B cell (primary cell): Measurements from ENCODE around the gene ASB8. TPM values are rescaled to one million over a fixed set of nuclear protein-coding genes. Genes with fewer than 3 reads are reported as not detected.

Experiments
- ATAC-seq: fragments of 200-7000 bp; cut with Tn5 transposase; one replicate; pipeline ENCODE4 v1.10.0; 2021; ENCODE audit warnings: low read depth, mild to moderate bottlenecking, moderate number of reproducible peaks, moderate library complexity
- CTCF ChIA-PET: fragments of 350-600 bp; sonication (Branson Sonifier 250); formaldehyde crosslinking; loops from one replicate; lab custom pipeline; 2021; ENCODE audit warnings: antibody characterized with exemption, inconsistent platforms; lab: Charles Lee
- POLR2A ChIA-PET: fragments of 350-600 bp; sonication (Branson Sonifier 250); formaldehyde crosslinking; loops from one replicate; lab custom pipeline; 2021; ENCODE audit warnings: antibody characterized with exemption; lab: Charles Lee
- DNase-seq: peaks from one replicate; pipeline ENCODE4 v3.0.0; 2013
- H2AFZ ChIP-seq: 2 replicates; pipeline ENCODE4 v1.6.1; 2012; ENCODE audit warnings: mild to moderate bottlenecking, low read depth, low read length; ENCODE audit not compliant: insufficient read depth, poor library complexity, severe bottlenecking
- H3K27ac ChIP-seq, 2 donors: 1 replicate in 1 of 2; 2 replicates in 1 of 2; pipeline ENCODE4 v1.5.1; 2012 to 2013; ENCODE audit warnings: low read length in 2 of 2, mild to moderate bottlenecking in 2 of 2, moderate library complexity in 1 of 2
- H3K27me3 ChIP-seq, 4 experiments: fragments of 200-600 bp in 1 of 4; sonication (generic) in 1 of 4; replicated peaks in 1 of 4; 1 replicate in 2 of 4; 2 replicates in 2 of 4; pipeline versions ENCODE4 v1.6.1 to v1.7.0; 2013 to 2016; ENCODE audit warnings: low read length in 3 of 4, mild to moderate bottlenecking in 2 of 4, mixed read lengths in 1 of 4, moderate library complexity in 1 of 4; ENCODE audit not compliant: insufficient read depth in 4 of 4, control insufficient read depth in 3 of 4; ENCODE audit errors: control extremely low read depth in 1 of 4
- H3K36me3 ChIP-seq, 2 experiments: replicated peaks in 1 of 2; 1 replicate in 1 of 2; 2 replicates in 1 of 2; pipeline versions ENCODE4 v1.6.1 to v1.7.1; 2013; ENCODE audit warnings: low read length in 1 of 2; ENCODE audit not compliant: insufficient read depth in 2 of 2, control insufficient read depth in 1 of 2; ENCODE audit errors: control extremely low read depth in 1 of 2, extremely low read depth in 1 of 2
- H3K4me1 ChIP-seq, 2 donors: fragments of 200-600 bp in 1 of 2; sonication (generic) in 1 of 2; 1 replicate in 1 of 2; 2 replicates in 1 of 2; pipeline versions ENCODE4 v1.5.1 to v1.6.1; 2013 to 2017; ENCODE audit warnings: low read length in 2 of 2; ENCODE audit not compliant: control insufficient read depth in 2 of 2, insufficient read depth in 2 of 2
- H3K4me2 ChIP-seq: replicated peaks from 2 replicates; pipeline ENCODE3; 2012; ENCODE audit warnings: mild to moderate bottlenecking, low read depth, low read length; ENCODE audit not compliant: poor library complexity, severe bottlenecking
- H3K4me3 ChIP-seq, 5 experiments: fragments of 200-600 bp in 1 of 5; sonication (generic) in 1 of 5; 1 replicate in 3 of 5; 2 replicates in 2 of 5; pipeline versions ENCODE4 v1.5.1 to v1.7.0; 2011 to 2016; ENCODE audit warnings: low read length in 4 of 5, mild to moderate bottlenecking in 4 of 5, low read depth in 2 of 5, control low read depth in 1 of 5, moderate library complexity in 1 of 5; ENCODE audit not compliant: insufficient read depth in 1 of 5; ENCODE audit errors: control extremely low read depth in 1 of 5, extremely low read depth in 1 of 5
- H3K79me2 ChIP-seq: fragments of 200-600 bp; sonication (generic); one replicate; pipeline ENCODE4 v1.6.0; 2016; ENCODE audit warnings: low read length; ENCODE audit not compliant: control insufficient read depth, insufficient read depth
- H3K9ac ChIP-seq: fragments of 200-600 bp; sonication (generic); 2 replicates; pipeline ENCODE4 v1.6.1; 2017; ENCODE audit warnings: mild to moderate bottlenecking, low read length, moderate library complexity
- H3K9me3 ChIP-seq, 3 donors: one replicate each; pipeline versions ENCODE4 v1.6.1 to v1.7.1; 2013; ENCODE audit warnings: low read length in 2 of 3; ENCODE audit not compliant: control insufficient read depth in 2 of 3, insufficient read depth in 1 of 3; ENCODE audit errors: control extremely low read depth in 1 of 3
- H4K20me1 ChIP-seq: 2 replicates; pipeline ENCODE4 v1.6.0; 2012; ENCODE audit warnings: mild to moderate bottlenecking, low read length; ENCODE audit not compliant: insufficient read depth, control insufficient read depth, poor library complexity, severe bottlenecking
- H3K27ac Mint-ChIP-seq: one replicate; pipeline ENCODE4 v1.8.0; 2021; ENCODE audit warnings: mixed read lengths
- H3K27me3 Mint-ChIP-seq: one replicate; pipeline ENCODE4 v1.8.0; 2021; ENCODE audit warnings: mixed read lengths
- H3K4me1 Mint-ChIP-seq: one replicate; pipeline ENCODE4 v1.8.0; 2021; ENCODE audit warnings: mixed read lengths
- H3K4me3 Mint-ChIP-seq: one replicate; pipeline ENCODE4 v1.8.0; 2021; ENCODE audit warnings: mixed read lengths
- H3K9me3 Mint-ChIP-seq: one replicate; pipeline ENCODE4 v1.8.0; 2022; ENCODE audit warnings: mixed read lengths; ENCODE audit not compliant: insufficient read depth
- CTCF ChIP-seq: fragments of 200-600 bp; IDR thresholded peaks from one replicate; pipeline ENCODE4 v1.8.0; 2022; ENCODE audit warnings: antibody characterized with exemption, mild to moderate bottlenecking
- EZH2 ChIP-seq: IDR thresholded peaks from 2 replicates; pipeline ENCODE4 v1.6.1; 2012; ENCODE audit warnings: borderline replicate concordance, low read depth, mild to moderate bottlenecking, moderate library complexity, low read length; ENCODE audit not compliant: insufficient read depth, poor library complexity, severe bottlenecking
- WGBS: methylation state at CpG from one replicate; pipeline ENCODE4 v1.1.5; 2013; ENCODE audit warnings: missing lambda C conversion rate; ENCODE audit not compliant: insufficient coverage; 5-methylcytosine and 5-hydroxymethylcytosine counted together
- intact Hi-C: fragments of 100-400 bp; cut with micrococcal nuclease; formaldehyde crosslinking; loops from one replicate; pipeline ENCODE4 v1.10.0; 2022
- polyA plus RNA-seq: library from polyadenylated mRNA; depleted of rRNA; stranded (reverse); fragments of >200 nt; gene quantifications from 2 replicates; pipeline ENCODE4 v1.2.3, GENCODE V29; 2012
- total RNA-seq, 2 donors: library from RNA; stranded (reverse); fragments of 120-200 nt in 1 of 2; gene quantifications; 1 replicate in 1 of 2; 2 replicates in 1 of 2; pipeline versions ENCODE4 v1.2.3 to v1.2.4, GENCODE V29; 2013 to 2022

The ASB8 gene
- total and polyA plus RNA-seq, 2 donors (not counting 1 experiment from before 2014, with no cell fraction given) = 22.7 to 54.8 TPM

GRCh38 chr12:48106681-48107613, 50.4 kb downstream of the ASB8 start:
- H3K4me1 ChIP-seq = peaks cover 20% of the 10 kb centered on the region in 2 donors
- no peaks in the 10 kb centered on the region for H3K9me3 Mint-ChIP-seq
- H3K36me3 ChIP-seq = no peaks in the 10 kb centered on the region
- peak overlapping the region; percentile 70 for H2AFZ ChIP-seq
- H3K4me3 Mint-ChIP-seq = peak overlapping the region; percentile 89
- peak overlapping the region; percentile 95 for H3K27ac Mint-ChIP-seq
- DNase-seq (peak; percentile 26), ATAC-seq (no peak)
- TF ChIP-seq CTCF (no peak), EZH2 (no peak)
- H3K4me2 ChIP-seq = peak overlapping the region; percentile 83
- H3K27me3 Mint-ChIP-seq = no peaks in the 10 kb centered on the region
- H3K4me3 ChIP-seq = peak overlapping the region; percentile 61 to 94 (median 80)
- no peaks in the 10 kb centered on the region for H3K27me3 ChIP-seq
- ChIA-PET CTCF (interaction anchor here (1.8 to 2.9 kb wide), 4 partner anchors 13 to 511 kb away, joined by 4 to 28 read pairs (median 12); partner anchors contain the start of genes ASB8 and PFKM), POLR2A (interaction anchor here (2.7 kb wide), 1 partner anchor 50 kb away, joined by 10 read pairs; the partner anchor contains the start of gene ASB8)
- peaks cover 63% of the 10 kb centered on the region for H3K79me2 ChIP-seq
- H3K9me3 ChIP-seq = no peaks in the 10 kb centered on the region
- H3K4me1 Mint-ChIP-seq = peaks cover 34% of the 10 kb centered on the region
- peak overlapping the region; percentile 93 to 99 for H3K27ac ChIP-seq
- peak overlapping the region; percentile 87 for H3K9ac ChIP-seq
- 53% methylated on average over 3 of the region's 5 CpGs for WGBS
- H4K20me1 ChIP-seq = no peaks in the 10 kb centered on the region
- intact Hi-C loops = loop anchor here (1.0 to 10.0 kb wide), 7 partner anchors 12 to 1638 kb away; partner anchors contain the start of genes ASB8, CCNT1, HDAC7 and PFKM
